ENCODE measurements around the gene LANCL2. TPM values are rescaled to one million over a fixed set of nuclear protein-coding genes. Genes with fewer than 3 reads are reported as not detected.

LANCL2 gene
- total and polyA plus RNA-seq, 2 experiments from 2014 or later = 7.3 to 10.7 TPM

DNA sequence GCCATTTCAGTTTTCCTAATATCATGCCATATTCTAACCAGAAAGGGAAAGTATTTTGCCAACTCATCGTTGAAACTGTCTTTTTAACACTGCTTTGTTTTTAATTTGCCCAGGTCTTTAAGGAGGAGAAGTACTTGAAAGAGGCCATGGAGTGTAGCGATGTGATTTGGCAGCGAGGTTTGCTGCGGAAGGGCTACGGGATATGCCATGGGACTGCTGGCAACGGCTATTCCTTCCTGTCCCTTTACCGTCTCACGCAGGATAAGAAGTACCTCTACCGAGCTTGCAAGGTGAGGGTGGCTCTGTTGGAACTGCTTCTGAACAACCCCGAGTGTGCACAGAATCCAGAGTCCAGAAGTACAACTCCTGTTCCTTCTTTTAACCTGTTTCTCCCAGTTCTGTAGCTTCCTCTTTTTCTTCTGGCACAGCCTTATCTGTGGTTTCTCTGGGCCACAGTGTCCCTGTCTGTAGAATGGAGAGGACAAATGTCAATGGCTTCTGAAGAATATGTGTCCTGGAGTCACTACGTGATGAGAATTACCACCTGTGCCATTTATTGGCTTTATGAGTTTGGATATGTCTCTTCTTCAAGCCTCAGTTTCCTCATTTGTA lies 60.1 kb downstream of the LANCL2 start:
- Histone ChIP-seq H3K4me1 (ENCODE audit: insufficient read depth) (peaks cover 14% of the 10 kb centered on the region), H3K4me2 (no peak overlapping the region), H3K27me3 (ENCODE audit: insufficient read depth) (no peaks in the 10 kb centered on the region), H3K79me2 (replicated peaks; ENCODE audit: insufficient read depth) (no peaks in the 10 kb centered on the region), H3K4me3 (no peak overlapping the region), H3K27ac (ENCODE audit: low read depth) (no peak overlapping the region), H4K20me1 (replicated peaks; ENCODE audit: insufficient read depth) (no peaks in the 10 kb centered on the region; the same call in 1 of the 2 replicates), H2AFZ (no peak overlapping the region), H3K36me3 (ENCODE audit: insufficient read depth) (no peaks in the 10 kb centered on the region), H3K9me2 (ENCODE audit: insufficient read depth) (no peaks in the 10 kb centered on the region), H3F3A (replicated peaks; ENCODE audit: low read depth) (no peaks in the 10 kb centered on the region)
- Mint-ChIP-seq H3K4me3 (no peak overlapping the region), H3K27me3 (ENCODE audit: insufficient read depth, low read depth, poor library complexity) (peaks cover 4% of the 10 kb centered on the region), H3K4me1 (peaks cover 52% of the 10 kb centered on the region), H3K9me3 (no peaks in the 10 kb centered on the region), H3K36me3 (ENCODE audit: low read depth) (peaks cover 12% of the 10 kb centered on the region), H3K27ac (peak overlapping the region; percentile 37)
- ATAC-seq = no peak
- TF ChIP-seq CREB1 (CRISPR knock-in tag; IDR thresholded peaks at IDR 0.05; ENCODE audit: low read depth) (no peak), ZNF114 (CRISPR knock-in tag; IDR thresholded peaks at IDR 0.05) (no peak), NANOG (IDR thresholded peaks at IDR 0.05; ENCODE audit: borderline replicate concordance) (no peak)
- DNase-seq (ENCODE audit: low spot score) = no peak

DNA sequence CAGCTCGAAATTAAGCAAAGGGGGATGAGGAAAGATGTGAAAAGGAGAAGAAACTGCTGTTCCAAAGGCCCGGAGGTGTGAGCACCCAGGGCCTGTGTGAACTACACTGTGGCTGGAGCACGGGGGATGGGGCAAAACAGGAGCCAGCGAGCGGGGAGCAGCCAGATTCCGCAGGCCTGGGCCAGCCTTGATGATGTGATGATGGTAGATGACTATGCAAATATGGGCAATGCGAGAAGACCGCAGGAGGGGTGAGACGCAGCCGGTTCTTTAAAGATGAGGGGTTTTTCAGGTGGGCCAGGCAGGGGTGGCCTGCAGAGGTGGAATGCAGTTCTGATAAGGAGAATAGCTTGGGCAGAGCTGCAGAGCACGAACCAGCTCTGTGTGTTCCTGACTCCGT lies 61.5 kb downstream of the LANCL2 start:
- Histone ChIP-seq H3K4me1 (ENCODE audit: insufficient read depth) (peaks cover 14% of the 10 kb centered on the region), H3K79me2 (replicated peaks; ENCODE audit: insufficient read depth) (no peaks in the 10 kb centered on the region), H3K27me3 (ENCODE audit: insufficient read depth) (no peaks in the 10 kb centered on the region), H3K4me3 (no peak overlapping the region), H3K27ac (ENCODE audit: low read depth) (peak overlapping the region; percentile 68; the same call in 1 of the 2 replicates), H4K20me1 (replicated peaks; ENCODE audit: insufficient read depth) (no peaks in the 10 kb centered on the region; the same call in 1 of the 2 replicates), H3K36me3 (ENCODE audit: insufficient read depth) (no peaks in the 10 kb centered on the region), H3F3A (replicated peaks; ENCODE audit: low read depth) (no peaks in the 10 kb centered on the region), H3K9me2 (ENCODE audit: insufficient read depth) (no peaks in the 10 kb centered on the region), H3K4me2 (peak overlapping the region; percentile 38; the same call in 1 of the 2 replicates), H2AFZ (no peak overlapping the region)
- TF ChIP-seq, protein P1, sequence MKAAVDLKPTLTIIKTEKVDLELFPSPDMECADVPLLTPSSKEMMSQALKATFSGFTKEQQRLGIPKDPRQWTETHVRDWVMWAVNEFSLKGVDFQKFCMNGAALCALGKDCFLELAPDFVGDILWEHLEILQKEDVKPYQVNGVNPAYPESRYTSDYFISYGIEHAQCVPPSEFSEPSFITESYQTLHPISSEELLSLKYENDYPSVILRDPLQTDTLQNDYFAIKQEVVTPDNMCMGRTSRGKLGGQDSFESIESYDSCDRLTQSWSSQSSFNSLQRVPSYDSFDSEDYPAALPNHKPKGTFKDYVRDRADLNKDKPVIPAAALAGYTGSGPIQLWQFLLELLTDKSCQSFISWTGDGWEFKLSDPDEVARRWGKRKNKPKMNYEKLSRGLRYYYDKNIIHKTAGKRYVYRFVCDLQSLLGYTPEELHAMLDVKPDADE (IDR thresholded peaks at IDR 0.05) = no peak
- TF ChIP-seq EZH2 (IDR thresholded peaks at IDR 0.05; ENCODE audit: low read depth, unreplicated experiment) (no peak), CREB1 (CRISPR knock-in tag; IDR thresholded peaks at IDR 0.05; ENCODE audit: low read depth) (peak; percentile 46)
- Mint-ChIP-seq H3K4me1 (peaks cover 45% of the 10 kb centered on the region), H3K9me3 (no peaks in the 10 kb centered on the region), H3K4me3 (no peak overlapping the region; the same call in 2 of the 3 replicates), H3K36me3 (ENCODE audit: low read depth) (peaks cover 12% of the 10 kb centered on the region), H3K27ac (peak overlapping the region; percentile 96), H3K27me3 (ENCODE audit: insufficient read depth, low read depth, poor library complexity) (peaks cover 3% of the 10 kb centered on the region)
- ATAC-seq = peak; percentile 74
- peak; percentile 66 for DNase-seq (ENCODE audit: low spot score)

GRCh38 chr7:55427342-55427741 lies 62.2 kb downstream of the LANCL2 start:
- Mint-ChIP-seq H3K4me1 (peaks cover 44% of the 10 kb centered on the region), H3K36me3 (ENCODE audit: low read depth) (peaks cover 12% of the 10 kb centered on the region), H3K9me3 (no peaks in the 10 kb centered on the region), H3K27ac (peak overlapping the region; percentile 96), H3K27me3 (ENCODE audit: insufficient read depth, low read depth, poor library complexity) (peaks cover 3% of the 10 kb centered on the region), H3K4me3 (no peak overlapping the region)
- no peak overlapping the region for H3K4me3 ChIP-seq
- no peak for DNase-seq (ENCODE audit: low spot score)
- H3K36me3 ChIP-seq (ENCODE audit: insufficient read depth) = no peaks in the 10 kb centered on the region
- no peaks in the 10 kb centered on the region for H3K27me3 ChIP-seq (ENCODE audit: insufficient read depth)
- no peaks in the 10 kb centered on the region for H3F3A ChIP-seq (replicated peaks; ENCODE audit: low read depth)
- peak overlapping the region; percentile 38; the same call in 1 of the 2 replicates for H3K4me2 ChIP-seq
- H3K79me2 ChIP-seq (replicated peaks; ENCODE audit: insufficient read depth) = no peaks in the 10 kb centered on the region
- H2AFZ ChIP-seq = no peak overlapping the region
- H3K4me1 ChIP-seq (ENCODE audit: insufficient read depth) = peaks cover 14% of the 10 kb centered on the region
- no peaks in the 10 kb centered on the region; the same call in 1 of the 2 replicates for H4K20me1 ChIP-seq (replicated peaks; ENCODE audit: insufficient read depth)
- peak overlapping the region; percentile 68; the same call in 1 of the 2 replicates for H3K27ac ChIP-seq (ENCODE audit: low read depth)
- no peak for ATAC-seq
- H3K9me2 ChIP-seq (ENCODE audit: insufficient read depth) = no peaks in the 10 kb centered on the region
- TF ChIP-seq EZH2phosphoT487 (IDR thresholded peaks at IDR 0.05; ENCODE audit: unreplicated experiment) = no peak
- TF ChIP-seq POLR2AphosphoS5 (IDR thresholded peaks at IDR 0.05; ENCODE audit: low read depth) = no peak
- no peak for TF ChIP-seq REST (IDR thresholded peaks at IDR 0.05; ENCODE audit: unreplicated experiment)
- TF ChIP-seq ZNF114 (CRISPR knock-in tag; IDR thresholded peaks at IDR 0.05) = no peak
- TF ChIP-seq JUNB (IDR thresholded peaks at IDR 0.05; ENCODE audit: unreplicated experiment) = no peak
- no peak for TF ChIP-seq EZH2 (IDR thresholded peaks at IDR 0.05; ENCODE audit: low read depth, unreplicated experiment)
- TF ChIP-seq, protein P2, sequence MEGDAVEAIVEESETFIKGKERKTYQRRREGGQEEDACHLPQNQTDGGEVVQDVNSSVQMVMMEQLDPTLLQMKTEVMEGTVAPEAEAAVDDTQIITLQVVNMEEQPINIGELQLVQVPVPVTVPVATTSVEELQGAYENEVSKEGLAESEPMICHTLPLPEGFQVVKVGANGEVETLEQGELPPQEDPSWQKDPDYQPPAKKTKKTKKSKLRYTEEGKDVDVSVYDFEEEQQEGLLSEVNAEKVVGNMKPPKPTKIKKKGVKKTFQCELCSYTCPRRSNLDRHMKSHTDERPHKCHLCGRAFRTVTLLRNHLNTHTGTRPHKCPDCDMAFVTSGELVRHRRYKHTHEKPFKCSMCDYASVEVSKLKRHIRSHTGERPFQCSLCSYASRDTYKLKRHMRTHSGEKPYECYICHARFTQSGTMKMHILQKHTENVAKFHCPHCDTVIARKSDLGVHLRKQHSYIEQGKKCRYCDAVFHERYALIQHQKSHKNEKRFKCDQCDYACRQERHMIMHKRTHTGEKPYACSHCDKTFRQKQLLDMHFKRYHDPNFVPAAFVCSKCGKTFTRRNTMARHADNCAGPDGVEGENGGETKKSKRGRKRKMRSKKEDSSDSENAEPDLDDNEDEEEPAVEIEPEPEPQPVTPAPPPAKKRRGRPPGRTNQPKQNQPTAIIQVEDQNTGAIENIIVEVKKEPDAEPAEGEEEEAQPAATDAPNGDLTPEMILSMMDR (conservative IDR thresholded peaks at IDR 0.05; ENCODE audit: low read depth in 2 of 2) = no peak
- TF ChIP-seq CREB1 (CRISPR knock-in tag; IDR thresholded peaks at IDR 0.05; ENCODE audit: low read depth) = no peak

All from GM23338 (cell line).